Prostate gland (tissue), 2 donors: ENCODE measurements around the gene NFIX. TPM values are rescaled to one million over a fixed set of nuclear protein-coding genes. Genes with fewer than 3 reads are reported as not detected.

ENCODE experiments used
- DNase-seq: peaks from one replicate; pipeline ENCODE4 v3.0.0-alpha.2; 2019; ENCODE audit warnings: low spot score
- H3K27ac ChIP-seq, 2 donors: fragments of 200-600 bp; sonication (generic); 2 replicates each; pipeline ENCODE4 v1.5.1; 2017 to 2019
- H3K27me3 ChIP-seq: fragments of 200-600 bp; sonication (generic); replicated peaks from 2 replicates; pipeline ENCODE4 v1.5.1; 2019; ENCODE audit not compliant: insufficient read depth
- H3K36me3 ChIP-seq, 2 donors: fragments of 200-600 bp; sonication (generic); 1 replicate in 1 of 2; 2 replicates in 1 of 2; pipeline versions ENCODE4 v1.5.1 to v1.8.1; 2017 to 2019
- H3K4me1 ChIP-seq: fragments of 200-600 bp; sonication (generic); replicated peaks from 2 replicates; pipeline ENCODE4 v1.5.1; 2019
- H3K4me3 ChIP-seq, 2 donors: fragments of 200-600 bp; sonication (generic); 2 replicates each; pipeline ENCODE4 v1.5.1; 2017 to 2019
- H3K9me3 ChIP-seq: fragments of 200-600 bp; sonication (generic); 2 replicates; pipeline ENCODE4 v1.5.1; 2017
- CTCF ChIP-seq, 4 experiments: fragments of 200-600 bp in 2 of 4; fragments of 450-650 bp in 2 of 4; sonication (generic) in 2 of 4; IDR thresholded peaks; 1 replicate in 3 of 4; 2 replicates in 1 of 4; pipeline ENCODE4 v1.5.1; 2016 to 2019; ENCODE audit warnings: antibody characterized with exemption in 4 of 4, mild to moderate bottlenecking in 2 of 4, moderate library complexity in 2 of 4
- POLR2A ChIP-seq: fragments of 450-650 bp; IDR thresholded peaks from one replicate; pipeline ENCODE4 v1.6.1; 2016; ENCODE audit warnings: antibody characterized with exemption, mild to moderate bottlenecking
- POLR2AphosphoS5 ChIP-seq: sonication (generic); formaldehyde crosslinking; IDR thresholded peaks from one replicate; pipeline ENCODE4 v1.6.1; 2017; ENCODE audit warnings: antibody characterized with exemption
- WGBS: methylation state at CpG from one replicate; pipeline ENCODE4 v1.1.5; 2018; 5-methylcytosine and 5-hydroxymethylcytosine counted together
- intact Hi-C: fragments of 100-400 bp; cut with DNase I; formaldehyde crosslinking; loops from one replicate; pipeline ENCODE4 v1.14.2; 2022
- total RNA-seq, 2 donors: library from RNA; depleted of rRNA; stranded (reverse); fragments of >200 nt; gene quantifications; one replicate each; pipeline ENCODE4 v1.1.0, GENCODE V29; 2016

Gene NFIX
- total RNA-seq, 2 donors from 2014 or later, result 185 to 286 TPM

GRCh38 chr19:13026462-13027370 is 31.4 kb downstream of the NFIX start:
- Histone ChIP-seq H3K4me1 (peaks cover 29% of the 10 kb centered on the region), H3K27me3 (no peaks in the 10 kb centered on the region), H3K9me3 (no peaks in the 10 kb centered on the region), H3K36me3 (no peaks in the 10 kb centered on the region), H3K27ac (peak overlapping the region; percentile 96 to 97), H3K4me3 (peak overlapping the region; percentile 37 to 51)
- no peak for DNase-seq
- WGBS, result 9% methylated on average over 14 of the region's 14 CpGs
- no peak for TF ChIP-seq CTCF (IDR thresholded peaks at IDR 0.05)
- TF ChIP-seq POLR2AphosphoS5, result peak; percentile 66
- peak; percentile 34 for TF ChIP-seq POLR2A
- intact Hi-C loops, result loop anchor here (1.0 kb wide), 1 partner anchor 27 kb away; no protein-coding TSS in a partner anchor

- peak overlapping the region; percentile 37 to 51 for H3K4me3 ChIP-seq
- no peak for DNase-seq
- intact Hi-C loops, result no loop called here
- peak overlapping the region; percentile 96 to 97 for H3K27ac ChIP-seq
- TF ChIP-seq CTCF (IDR thresholded peaks at IDR 0.05) (no peak), POLR2AphosphoS5 (no peak), POLR2A (no peak)
- peaks cover 34% of the 10 kb centered on the region for H3K4me1 ChIP-seq
- WGBS, result 15% methylated on average over 6 of the region's 6 CpGs
- no peaks in the 10 kb centered on the region for H3K27me3 ChIP-seq
- H3K9me3 ChIP-seq, result no peaks in the 10 kb centered on the region
- no peaks in the 10 kb centered on the region for H3K36me3 ChIP-seq
Observed at GRCh38 chr19:13027557-13027956, 32.3 kb downstream of the NFIX start.

GRCh38 chr19:13028027-13028426 is 32.8 kb downstream of the NFIX start:
- Histone ChIP-seq H3K4me1 (peaks cover 39% of the 10 kb centered on the region), H3K27ac (peak overlapping the region; percentile 96 to 97), H3K27me3 (no peaks in the 10 kb centered on the region), H3K9me3 (no peaks in the 10 kb centered on the region), H3K4me3 (peak overlapping the region; percentile 37 to 51), H3K36me3 (no peaks in the 10 kb centered on the region)
- intact Hi-C loops, result no loop called here
- WGBS, result 57% methylated on average over 3 of the region's 3 CpGs
- DNase-seq, result no peak
- TF ChIP-seq POLR2A (no peak), CTCF (IDR thresholded peaks at IDR 0.05) (no peak), POLR2AphosphoS5 (no peak)

GRCh38 chr19:13029301-13029880 is 34.1 kb downstream of the NFIX start:
- peak overlapping the region; percentile 96 to 97 for H3K27ac ChIP-seq
- H3K36me3 ChIP-seq, result no peaks in the 10 kb centered on the region
- H3K4me1 ChIP-seq, result peaks cover 52% of the 10 kb centered on the region
- intact Hi-C loops, result no loop called here
- no peaks in the 10 kb centered on the region for H3K9me3 ChIP-seq
- DNase-seq, result no peak
- no peaks in the 10 kb centered on the region for H3K27me3 ChIP-seq
- 38% methylated on average over 9 of the region's 9 CpGs for WGBS
- peak overlapping the region in 1 of 2 donors; percentile 13 for H3K4me3 ChIP-seq
- TF ChIP-seq POLR2AphosphoS5, result no peak
- no peak for TF ChIP-seq CTCF (IDR thresholded peaks at IDR 0.05)
- no peak for TF ChIP-seq POLR2A
